K562 (cell line): ENCODE results near the gene RMC1. TPM values are rescaled to one million over a fixed set of nuclear protein-coding genes. Genes with fewer than 3 reads are reported as not detected.

ENCODE experiments used
- ATAC-seq: fragments of 200-7000 bp; cut with Tn5 transposase; 3 replicates; pipeline ENCODE4 v1.9.1; 2020; ENCODE audit warnings: moderate library complexity
- BruUV-seq: library from RNA; stranded (reverse); fragments of 400-500 nt; replicated peaks from 2 replicates; lab custom pipeline; 2021; lab: Mats Ljungman, UMichigan
- CTCF ChIA-PET: fragments of 300-600 bp; formaldehyde crosslinking; extraction: SDS; loops from one replicate; lab custom pipeline; 2021; ENCODE audit warnings: low intra/inter-chr PET ratio; lab: Yijun Ruan, JAX
- POLR2A ChIA-PET: fragments of 300-600, 350-650 bp; sonication (Branson Sonifier 250); formaldehyde crosslinking; extraction: SDS; loops from one replicate; lab custom pipeline; 2021; ENCODE audit warnings: antibody characterized with exemption, inconsistent platforms; lab: Yijun Ruan, JAX
- DNase-seq, 4 experiments: peaks; one replicate each; pipeline versions ENCODE4 v3.0.0 to v3.0.0-alpha.2; 2011 to 2018; ENCODE audit warnings: low spot score in 3 of 4, mixed read lengths in 3 of 4; ENCODE audit errors: extremely low read depth in 1 of 4
- FAIRE-seq: peaks from 2 replicates; lab custom pipeline; 2011; peaks lifted over from hg19 to GRCh38; lab: Jason Lieb, UNC
- H2AFZ ChIP-seq: 2 replicates; pipeline ENCODE4 v1.6.0; 2011; ENCODE audit warnings: low read depth, low read length, control low read depth, inconsistent platforms
- H3K27ac ChIP-seq: fragments of 200-600 bp; 3 replicates; pipeline ENCODE4 v1.8.0; 2011; ENCODE audit warnings: low read depth, mild to moderate bottlenecking, control low read depth, inconsistent platforms, low read length, moderate library complexity, mixed read lengths; ENCODE audit errors: extremely low read depth
- H3K27me3 ChIP-seq, 2 experiments: fragments of 300-600 bp in 1 of 2; 2 replicates in 1 of 2; 3 replicates in 1 of 2; pipeline versions ENCODE4 v1.6.0 to v1.8.0; 2011; ENCODE audit warnings: inconsistent platforms in 2 of 2, low read length in 2 of 2, mild to moderate bottlenecking in 1 of 2, mixed read lengths in 1 of 2, moderate library complexity in 1 of 2; ENCODE audit not compliant: control insufficient read depth in 2 of 2, insufficient read depth in 2 of 2
- H3K36me3 ChIP-seq: fragments of 300-600 bp; 3 replicates; pipeline ENCODE4 v1.8.0; 2011; ENCODE audit warnings: mild to moderate bottlenecking, low read length, inconsistent platforms; ENCODE audit not compliant: control insufficient read depth, insufficient read depth
- H3K4me1 ChIP-seq, 2 experiments: fragments of 200-600 bp in 1 of 2; replicated peaks in 1 of 2; 2 replicates in 1 of 2; 3 replicates in 1 of 2; pipeline versions ENCODE4 v1.5.1 to v1.8.0; 2011; ENCODE audit warnings: inconsistent platforms in 2 of 2, low read length in 2 of 2, mild to moderate bottlenecking in 1 of 2, mixed read lengths in 1 of 2, moderate library complexity in 1 of 2; ENCODE audit not compliant: control insufficient read depth in 2 of 2, insufficient read depth in 2 of 2
- H3K4me2 ChIP-seq: 2 replicates; pipeline ENCODE4 v1.6.1; 2011; ENCODE audit warnings: low read length, control low read depth, inconsistent platforms, mixed read lengths; ENCODE audit not compliant: insufficient read depth
- H3K4me3 ChIP-seq: fragments of 200-600 bp; sonication (generic), shearing (Covaris generic); 2 replicates; pipeline ENCODE4 v1.5.1; 2016; ENCODE audit warnings: control low read depth, inconsistent platforms
- H3K79me2 ChIP-seq: fragments of 200-600 bp; 3 replicates; pipeline ENCODE4 v1.8.0; 2011; ENCODE audit warnings: low read length, inconsistent platforms; ENCODE audit not compliant: control insufficient read depth, insufficient read depth
- H3K9ac ChIP-seq, 2 experiments: 2 replicates each; pipeline versions ENCODE4 v1.6.0 to v1.6.1; 2011; ENCODE audit warnings: low read depth in 2 of 2, low read length in 2 of 2, control low read depth in 1 of 2, inconsistent platforms in 1 of 2, mild to moderate bottlenecking in 1 of 2, mixed read lengths in 1 of 2; ENCODE audit not compliant: insufficient read depth in 1 of 2
- H3K9me1 ChIP-seq: one replicate; pipeline ENCODE4 v1.6.0; 2011; ENCODE audit warnings: inconsistent platforms, mild to moderate bottlenecking, low read length, moderate library complexity; ENCODE audit not compliant: control insufficient read depth, insufficient read depth
- H3K9me3 ChIP-seq: replicated peaks from 2 replicates; pipeline ENCODE4 v1.5.1; 2011; ENCODE audit warnings: low read depth, low read length, inconsistent platforms; ENCODE audit not compliant: control insufficient read depth, insufficient read depth
- H4K20me1 ChIP-seq: replicated peaks from 2 replicates; pipeline ENCODE4 v1.6.1; 2011; ENCODE audit warnings: low read length, inconsistent platforms, mixed read lengths; ENCODE audit not compliant: control insufficient read depth, insufficient read depth
- CBFA2T2 ChIP-seq: fragments of 450-650 bp; conservative IDR thresholded peaks from 2 replicates; pipeline ENCODE4 v1.6.1; 2017; ENCODE audit warnings: mild to moderate bottlenecking
- FOS ChIP-seq: IDR thresholded peaks from 3 replicates; pipeline ENCODE4 v1.6.1; 2011; ENCODE audit not compliant: insufficient read length; ENCODE audit errors: extremely low read depth
- FOXP1 ChIP-seq: sonication (generic); formaldehyde crosslinking; IDR thresholded peaks from 2 replicates; pipeline ENCODE4 v1.8.0; 2022; ENCODE audit warnings: mild to moderate bottlenecking, missing genetic modification reagents
- GABPB1 ChIP-seq: sonication (generic); formaldehyde crosslinking; IDR thresholded peaks from 2 replicates; pipeline ENCODE4 v1.8.0; 2022; ENCODE audit warnings: mild to moderate bottlenecking, missing genetic modification reagents
- MCM7 ChIP-seq, 2 experiments: fragments of 450-650 bp; IDR thresholded peaks; 2 replicates each; pipeline ENCODE4 v1.6.1; 2016 to 2018
- MEIS2 ChIP-seq: fragments of 450-650 bp; IDR thresholded peaks from 2 replicates; pipeline ENCODE4 v1.6.1; 2014; ENCODE audit warnings: mild to moderate bottlenecking; ENCODE audit not compliant: partially characterized antibody
- PRDM10 ChIP-seq: fragments of 450-650 bp; IDR thresholded peaks from 2 replicates; pipeline ENCODE4 v1.6.1; 2018; ENCODE audit not compliant: partially characterized antibody
- SIN3A ChIP-seq, 2 experiments: fragments of 150-350 bp in 1 of 2; IDR thresholded peaks; 2 replicates each; pipeline ENCODE4 v1.6.1; 2011 to 2016; ENCODE audit warnings: borderline replicate concordance in 2 of 2, low read depth in 2 of 2, low read length in 2 of 2, mild to moderate bottlenecking in 2 of 2, moderate library complexity in 2 of 2; ENCODE audit not compliant: control insufficient read depth in 1 of 2
- TARDBP ChIP-seq: fragments of 450-650 bp; IDR thresholded peaks from 2 replicates; pipeline ENCODE4 v1.6.1; 2016
- ZKSCAN3 ChIP-seq: fragments of 250-450 bp; sonication (Bioruptor Pico); IDR thresholded peaks from 2 replicates; pipeline ENCODE4 v1.4.0; 2020
- ZNF551 ChIP-seq: fragments of 250-450 bp; sonication (Bioruptor Pico); IDR thresholded peaks from 2 replicates; pipeline ENCODE4 v1.5.0; 2021; ENCODE audit warnings: mild to moderate bottlenecking, moderate library complexity
- WGBS: fragments of 100-300 bp; shearing (Covaris generic); methylation state at CpG from one replicate; pipeline ENCODE4 v1.1.6; 2016; ENCODE audit warnings: low coverage, mixed read lengths; ENCODE audit not compliant: insufficient coverage; ENCODE audit errors: missing lambda C conversion rate; 5-methylcytosine and 5-hydroxymethylcytosine counted together
- in situ Hi-C: fragments of 300-500 bp; cut with MboI; formaldehyde crosslinking; loops from 4 replicates; pipeline ENCODE4 v1.15.0; 2018; ENCODE audit warnings: inconsistent platforms, mixed read lengths
- intact Hi-C: fragments of 100-400 bp; cut with micrococcal nuclease; formaldehyde crosslinking; loops from 2 replicates; pipeline ENCODE4 v1.14.2; 2022
- polyA plus RNA-seq, 8 experiments: library from polyadenylated mRNA; depleted of rRNA in 4 of 8; stranded (reverse) in 5 of 8; unstranded in 3 of 8; fragments of >200 nt; fragmentation: Nextera tagmentation in 2 of 8; fragmentation: Illumina TruSeq in 1 of 8; extraction: Ambion mirVana in 2 of 8; extraction: Trizol in 1 of 8; gene quantifications; 2 replicates each; pipeline versions ENCODE4 v1.2.1 to v1.2.3, GENCODE V29; 2011 to 2014; ENCODE audit warnings: inconsistent platforms in 1 of 8, missing spikeins in 1 of 8
- total RNA-seq, 7 experiments: library from RNA; depleted of rRNA in 6 of 7; stranded (reverse); fragments of >200 nt in 6 of 7; fragmentation: Illumina TruSeq in 2 of 7; extraction: Trizol in 2 of 7; gene quantifications; 2 replicates each; pipeline versions ENCODE4 v1.2.1 to v1.2.3, GENCODE V29; 2011 to 2021; ENCODE audit warnings: low replicate concordance in 1 of 7

Gene RMC1
- total and polyA plus RNA-seq, 9 of the 15 experiments (the other 6 are each of a cell fraction or from before 2014, with no cell fraction given) = 7.5 to 42.4 (median 35.5) TPM

- FAIRE-seq (no peak), DNase-seq (no peak), ATAC-seq (no peak)
- H3K27ac ChIP-seq = no peak overlapping the region
- no peaks in the 10 kb centered on the region for H3K27me3 ChIP-seq
- H4K20me1 ChIP-seq = peaks cover 25% of the 10 kb centered on the region
- H3K9me1 ChIP-seq = no peaks in the 10 kb centered on the region
- H3K9ac ChIP-seq = no peak overlapping the region
- intact Hi-C loops (loop anchor here (2.0 kb wide), 1 partner anchor 47 kb away; the partner anchor contains the start of gene NPC1), in situ Hi-C loops (no loop called here)
- H3K9me3 ChIP-seq = no peaks in the 10 kb centered on the region
- no peak overlapping the region for H2AFZ ChIP-seq
- no peak overlapping the region for H3K4me3 ChIP-seq
- peaks cover 93% of the 10 kb centered on the region for H3K36me3 ChIP-seq
- no peaks in the 10 kb centered on the region for H3K79me2 ChIP-seq
- WGBS = 72% methylated on average over 9 of the region's 9 CpGs
- no TSS peak for BruUV-seq
- no peak overlapping the region for H3K4me2 ChIP-seq
- CTCF ChIA-PET = interaction anchor here (1.1 kb wide), 1 partner anchor 22 kb away, joined by 3 read pairs; no protein-coding TSS in a partner anchor
- peaks cover 5 to 18% of the 10 kb centered on the region in 2 experiments for H3K4me1 ChIP-seq
- POLR2A ChIA-PET = interaction anchor here (0.9 to 1.8 kb wide), 5 partner anchors 9 to 26 kb away, joined by 3 to 5 read pairs (median 3); no protein-coding TSS in a partner anchor
- TF ChIP-seq SIN3A (IDR thresholded peaks at IDR 0.05; ENCODE audit: borderline replicate concordance in 2 of 2, control insufficient read depth in 1 of 2, low read depth in 2 of 2, low read length in 2 of 2) (no peak), MEIS2 (peak; percentile 46), MCM7 (IDR thresholded peaks at IDR 0.05) (no peak), FOS (no peak), FOXP1 (CRISPR knock-in tag) (no peak), ZNF551 (CRISPR knock-in tag) (no peak), TARDBP (no peak), PRDM10 (no peak), ZKSCAN3 (CRISPR knock-in tag) (no peak), CBFA2T2 (no peak), GABPB1 (CRISPR knock-in tag) (no peak)
Observed at GRCh38 chr18:23539911-23540525, 36.7 kb downstream of the RMC1 start.
